Kidney (tissue), 14 donors: ENCODE measurements around the gene OPRL1. TPM values are rescaled to one million over a fixed set of nuclear protein-coding genes. Genes with fewer than 3 reads are reported as not detected.

ENCODE experiments used
- DNase-seq, 5 donors: peaks; one replicate each; pipeline ENCODE4 v3.0.0-alpha.2; 2013 to 2020
- FAIRE-seq: peaks from 2 replicates; lab custom pipeline; 2012; peaks lifted over from hg19 to GRCh38; lab: Jason Lieb, UNC
- H3K27ac ChIP-seq, 2 donors: one replicate each; pipeline ENCODE4 v1.7.0; 2013; ENCODE audit warnings: low read depth in 2 of 2, low read length in 2 of 2, inconsistent platforms in 1 of 2
- H3K27me3 ChIP-seq: one replicate; pipeline ENCODE4 v1.7.1; 2013; ENCODE audit warnings: low read length, inconsistent platforms; ENCODE audit not compliant: control insufficient read depth, insufficient read depth
- H3K36me3 ChIP-seq, 3 donors: one replicate each; pipeline versions ENCODE4 v1.7.0 to v1.7.1; 2013; ENCODE audit warnings: low read length in 3 of 3, control low read depth in 1 of 3, inconsistent platforms in 1 of 3; ENCODE audit not compliant: insufficient read depth in 3 of 3, control insufficient read depth in 2 of 3
- H3K4me1 ChIP-seq, 3 donors: one replicate each; pipeline versions ENCODE4 v1.7.0 to v1.7.1; 2013; ENCODE audit warnings: low read length in 3 of 3, inconsistent platforms in 1 of 3, low read depth in 1 of 3; ENCODE audit not compliant: control insufficient read depth in 2 of 3, insufficient read depth in 2 of 3
- H3K4me3 ChIP-seq, 3 donors: one replicate each; pipeline versions ENCODE4 v1.7.0 to v1.8.1; 2013; ENCODE audit warnings: low read length in 3 of 3, control low read depth in 1 of 3, inconsistent platforms in 1 of 3
- H3K9ac ChIP-seq, 3 donors: one replicate each; pipeline versions ENCODE4 v1.7.0 to v1.7.1; 2013; ENCODE audit warnings: low read length in 3 of 3, control low read depth in 1 of 3, inconsistent platforms in 1 of 3
- H3K9me3 ChIP-seq, 3 donors: one replicate each; pipeline versions ENCODE4 v1.7.0 to v1.7.1; 2013; ENCODE audit warnings: low read length in 3 of 3, control low read depth in 1 of 3, inconsistent platforms in 1 of 3; ENCODE audit not compliant: control insufficient read depth in 2 of 3, insufficient read depth in 1 of 3
- CTCF ChIP-seq: IDR thresholded peaks from 3 replicates; pipeline ENCODE4 v1.5.1; 2012; ENCODE audit warnings: mild to moderate bottlenecking, moderate library complexity, borderline replicate concordance; ENCODE audit not compliant: insufficient read depth; ENCODE audit errors: extremely low read depth
- intact Hi-C: fragments of 100-400 bp; cut with DNase I; formaldehyde crosslinking; loops from one replicate; pipeline ENCODE4 v1.11.1; 2022
- polyA plus RNA-seq: library from polyadenylated mRNA; stranded (reverse); fragments of 350-450 nt; fragmentation: Illumina TruSeq; extraction: RNeasy Lipid Tissue Mini Kit (QIAGEN cat#74804); gene quantifications from one replicate; pipeline ENCODE4 v1.2.3, GENCODE V29; 2014; ENCODE audit warnings: low read depth, low replicate concordance; ENCODE audit not compliant: insufficient read depth
- total RNA-seq: library from RNA; stranded (reverse); fragmentation: NEBNext Ultra II Directional; extraction: Animal tissue kit (Norgen Biotek cat#: 25700); gene quantifications from one replicate; pipeline ENCODE4 v1.2.1, GENCODE V29; 2021
- donor health status: control.
- donor health status: control.
- donor health status: control.
- donor health status: control.
- donor health status: control.
- donor health status: DM: yes; HTN: yes; CAD: no.
- donor health status: Normal renal cell carcinoma (clear cell type).

OPRL1 gene
- total and polyA plus RNA-seq, 2 donors from 2014 or later: 0.39 to 1.2 TPM

DNA sequence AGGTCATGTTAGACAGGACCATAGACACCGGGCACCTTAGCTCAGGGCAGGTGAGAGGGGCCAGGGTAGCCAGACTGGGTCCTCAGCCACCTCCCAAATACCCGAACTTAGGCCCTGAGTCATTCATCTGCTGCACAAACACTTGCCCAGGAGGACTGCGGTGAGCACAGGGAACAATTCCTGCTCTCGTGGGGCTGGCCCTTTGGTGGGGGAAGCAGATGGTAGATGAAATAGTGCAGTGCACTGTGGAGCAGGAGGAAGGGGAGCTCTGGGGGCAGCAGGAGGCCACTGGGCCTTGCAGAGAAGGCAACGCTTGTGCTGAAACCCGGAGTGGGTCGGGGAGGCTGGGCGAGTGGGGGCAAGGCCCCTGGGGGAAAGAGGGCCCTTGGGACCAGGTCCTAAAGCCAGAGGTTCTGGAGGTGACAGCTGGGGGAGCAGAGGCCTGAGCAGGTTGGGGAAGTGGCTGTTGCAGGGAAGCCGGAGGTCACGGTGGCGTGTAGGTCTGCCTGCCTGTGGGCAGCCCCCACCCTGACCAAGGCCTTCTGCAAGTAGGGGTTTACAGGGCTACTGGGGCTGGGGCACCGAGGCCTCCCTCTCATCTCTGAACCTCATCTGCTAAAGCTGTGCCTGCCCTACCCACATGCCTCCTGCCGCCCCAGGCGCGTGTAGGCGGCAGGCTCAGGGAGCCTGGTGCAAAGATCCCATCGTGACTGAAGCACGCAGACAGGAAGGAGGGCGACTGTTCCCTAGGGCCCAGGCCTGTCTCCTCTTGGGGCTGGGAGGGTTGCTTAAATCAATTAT is 32.2 kb downstream of the OPRL1 start:
- no peak overlapping the region for H3K27ac ChIP-seq
- intact Hi-C loops: no loop called here
- no peak overlapping the region for H3K9ac ChIP-seq
- FAIRE-seq (no peak), DNase-seq (peak in 2 of 5 donors; percentile 29 to 63)
- no peaks in the 10 kb centered on the region for H3K4me1 ChIP-seq
- H3K4me3 ChIP-seq: no peak overlapping the region
- H3K27me3 ChIP-seq: no peaks in the 10 kb centered on the region
- no peak for TF ChIP-seq CTCF
- no peaks in the 10 kb centered on the region for H3K36me3 ChIP-seq
- no peaks in the 10 kb centered on the region for H3K9me3 ChIP-seq

DNA sequence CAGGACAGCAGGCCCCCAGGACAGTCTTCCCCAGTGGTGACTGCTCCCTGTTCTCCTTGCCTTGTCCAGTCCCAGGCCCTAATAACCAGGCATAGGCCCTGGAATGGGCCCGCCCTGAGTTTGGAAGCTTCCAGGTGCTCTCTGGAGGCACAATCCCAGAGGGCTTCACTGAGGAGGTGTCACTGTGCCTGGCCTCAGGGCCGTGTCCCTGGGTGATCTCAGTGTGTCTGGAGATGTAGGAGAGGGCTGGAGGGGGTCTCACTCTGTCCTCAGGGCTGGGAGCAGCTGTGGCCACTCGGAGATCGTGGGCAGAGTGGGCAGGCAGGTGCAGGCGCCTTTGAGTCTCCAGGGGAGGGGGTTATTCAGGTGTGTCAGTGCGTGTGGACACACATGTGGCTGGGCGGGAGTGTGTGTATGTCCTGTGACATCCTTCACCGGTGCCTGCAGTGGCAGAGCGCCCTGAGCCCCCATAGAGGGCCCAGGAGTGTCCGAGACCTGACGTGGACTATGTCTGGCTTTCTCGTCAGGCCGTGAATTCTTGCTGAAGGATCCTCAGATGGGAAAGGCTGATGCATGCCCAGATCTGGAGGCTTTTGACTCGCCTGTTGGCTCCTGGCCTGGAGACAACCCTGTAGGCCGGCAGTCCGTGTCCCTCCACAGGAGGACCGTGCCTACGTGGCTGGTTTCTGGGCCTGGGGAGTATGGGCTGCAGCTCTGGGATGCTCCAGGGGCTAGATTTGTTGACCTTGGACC is 33.0 kb downstream of the OPRL1 start:
- intact Hi-C loops: no loop called here
- TF ChIP-seq CTCF: no peak
- H3K36me3 ChIP-seq: no peaks in the 10 kb centered on the region
- H3K27ac ChIP-seq: no peak overlapping the region
- H3K4me1 ChIP-seq: no peaks in the 10 kb centered on the region
- DNase-seq: peak in 1 of 5 donors; percentile 66
- no peak overlapping the region for H3K9ac ChIP-seq
- H3K4me3 ChIP-seq: no peak overlapping the region
- no peaks in the 10 kb centered on the region for H3K9me3 ChIP-seq
- FAIRE-seq: no peak
- no peaks in the 10 kb centered on the region for H3K27me3 ChIP-seq

DNA sequence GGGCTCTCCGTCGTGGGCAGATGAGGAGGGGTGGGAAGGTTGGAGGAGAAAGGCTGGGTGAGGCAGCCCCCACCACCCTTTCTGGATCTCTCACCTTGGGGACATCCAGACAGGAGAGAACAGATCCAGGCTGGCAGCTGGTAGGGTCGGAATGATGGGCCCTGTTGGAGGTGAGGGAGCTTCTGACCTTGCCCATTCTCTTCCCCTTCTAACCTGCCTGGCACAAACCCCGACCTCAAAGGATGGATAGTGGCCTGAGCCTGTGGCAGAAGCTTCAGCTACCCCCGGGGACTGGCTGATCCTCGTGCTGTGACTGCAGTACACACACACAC is 33.5 kb downstream of the OPRL1 start:
- no peaks in the 10 kb centered on the region for H3K36me3 ChIP-seq
- no peak overlapping the region for H3K4me3 ChIP-seq
- H3K27me3 ChIP-seq: no peaks in the 10 kb centered on the region
- H3K9ac ChIP-seq: no peak overlapping the region
- no peaks in the 10 kb centered on the region for H3K9me3 ChIP-seq
- H3K27ac ChIP-seq: no peak overlapping the region
- DNase-seq (peak in 1 of 5 donors; percentile 19), FAIRE-seq (no peak)
- intact Hi-C loops: no loop called here
- H3K4me1 ChIP-seq: no peaks in the 10 kb centered on the region
- no peak for TF ChIP-seq CTCF
